ENCODE measurements around the gene D2HGDH.
"Not testable (repeated sequence)": the region's sequence is repeated elsewhere in the genome, so short reads cannot be mapped to it uniquely, and the experiment has no call there.

D2HGDH gene

GRCh38 chr2:241808051-241808720 is 73.8 kb downstream of the D2HGDH start:
- no peak for DNase-seq (ENCODE audit: low read depth)

DNA sequence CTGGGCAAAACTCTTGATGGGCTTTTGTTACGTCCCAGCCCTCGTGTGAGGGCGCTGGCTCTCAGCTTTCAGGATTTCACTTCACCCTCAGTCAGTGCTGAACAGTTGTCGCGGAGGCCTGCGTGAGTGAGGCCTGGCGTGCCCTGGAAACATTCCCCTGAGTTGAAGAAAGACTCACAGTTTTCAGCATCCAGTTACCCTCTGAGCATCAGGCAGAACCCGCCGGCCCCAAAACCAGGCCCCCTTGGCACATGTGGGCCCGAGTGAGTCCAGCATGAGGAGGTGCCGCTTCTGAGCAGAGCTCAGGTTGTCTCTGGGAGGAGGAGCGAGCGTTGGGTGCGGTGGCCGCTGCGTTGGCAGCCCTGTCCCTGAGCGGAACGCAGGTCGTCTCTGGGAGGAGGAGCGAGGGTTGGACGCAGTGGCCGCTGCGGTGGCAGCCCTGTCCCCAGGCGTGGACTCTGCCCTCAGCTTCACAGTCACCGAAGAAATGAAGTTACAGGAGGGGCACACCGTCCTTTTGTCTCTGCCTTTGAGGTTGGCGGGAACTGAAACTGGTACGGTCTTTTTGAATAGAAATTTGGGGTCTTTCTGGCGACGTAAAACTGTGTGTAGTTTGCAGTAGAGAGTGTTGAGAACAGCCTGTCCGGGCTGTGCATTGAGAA is 74.4 kb downstream of the D2HGDH start, which contains the start of gene NEU4:
Gene NEU4 (plus strand): TSS at position 473 of the 662 bp plus-strand sequence. CDS start 5,292 bp downstream, outside the sequence.
- no peak for DNase-seq (ENCODE audit: low read depth)

DNA sequence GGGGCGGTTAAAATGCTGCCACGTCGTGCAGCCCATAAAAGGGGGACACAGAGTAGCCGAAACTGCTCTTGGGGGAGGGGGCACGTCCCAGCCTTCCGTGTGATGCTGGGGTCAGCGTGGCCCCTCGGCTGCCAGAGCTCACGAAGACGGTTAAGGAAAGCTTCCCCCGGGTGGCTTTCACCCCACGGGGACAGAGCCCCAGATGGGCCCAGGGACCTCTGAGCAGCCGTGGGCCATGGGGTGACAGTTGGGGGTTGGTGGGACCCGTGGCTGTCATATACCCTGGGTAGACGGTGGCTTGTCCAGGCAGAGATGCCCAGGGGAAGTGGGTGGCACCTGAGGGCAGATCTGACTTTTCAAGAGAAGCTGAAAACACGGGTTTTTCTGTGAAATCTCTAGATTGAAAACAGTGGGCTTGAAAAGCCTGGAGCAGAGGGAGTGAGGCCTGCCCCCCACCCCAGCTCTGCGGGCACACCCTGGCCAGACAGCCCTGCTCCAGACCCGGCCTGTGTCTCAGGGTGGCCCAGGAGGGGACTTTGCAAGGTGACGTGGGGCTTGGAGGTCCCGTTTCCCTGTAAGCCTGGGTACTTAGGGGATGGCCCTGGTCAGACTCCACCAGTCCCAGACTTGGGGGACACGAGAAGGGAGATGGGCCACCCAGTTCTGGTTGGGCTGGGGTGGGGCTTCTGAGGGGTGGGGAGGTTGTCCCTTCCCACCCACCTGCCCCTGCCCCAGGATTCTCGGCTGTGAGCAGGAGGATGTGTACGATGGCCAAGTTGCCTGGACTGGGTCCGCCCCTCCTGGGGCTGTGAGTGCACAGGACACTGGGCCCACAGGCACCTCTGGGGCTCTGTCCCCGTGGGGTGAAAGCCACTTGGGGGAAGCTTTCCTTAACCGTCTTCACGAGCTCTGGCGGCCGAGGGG is 75.2 kb downstream of the D2HGDH start:
- no peak for DNase-seq (ENCODE audit: low read depth)

DNA sequence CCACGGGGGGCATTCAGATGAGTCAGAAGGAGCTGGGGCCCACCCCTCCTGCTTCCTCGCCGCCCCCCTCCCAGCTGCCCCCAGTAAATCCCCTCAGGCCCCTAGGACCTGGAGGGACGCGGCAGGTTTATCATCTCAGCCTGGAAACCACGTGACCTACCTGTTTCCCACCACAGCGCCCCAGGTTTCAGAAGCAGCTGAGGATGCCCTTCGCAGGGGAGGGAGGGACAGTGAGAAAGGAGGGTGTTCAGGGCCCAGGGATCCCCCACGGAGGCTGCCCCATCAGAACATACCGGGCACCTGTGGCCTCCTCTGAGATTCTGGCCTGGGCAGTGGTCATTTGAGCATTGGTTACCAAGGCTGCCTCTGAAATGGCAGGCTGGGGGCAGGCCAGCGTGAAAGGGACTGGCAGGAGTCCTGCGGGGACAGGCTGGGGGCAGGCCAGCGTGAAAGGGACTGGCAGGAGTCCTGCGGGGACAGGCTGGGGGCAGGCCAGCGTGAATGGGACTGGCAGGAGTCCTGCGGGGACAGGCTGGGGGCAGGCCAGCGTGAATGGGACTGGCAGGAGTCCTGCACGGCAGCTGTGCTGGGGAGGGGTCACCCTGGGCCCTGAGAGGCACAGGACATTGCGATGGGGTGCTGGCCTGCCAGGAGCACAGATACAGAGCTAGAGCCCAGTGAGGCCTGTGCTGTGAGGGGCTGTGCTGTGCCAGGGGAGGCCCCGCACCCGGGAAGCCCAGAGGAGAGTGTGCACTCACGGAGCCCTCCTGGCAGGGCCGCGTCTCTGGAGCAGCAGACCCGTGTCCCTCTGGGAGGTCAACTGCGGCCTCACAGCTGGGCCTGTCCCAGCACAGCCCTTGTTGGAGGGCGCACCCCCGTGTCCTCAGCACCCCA is 76.1 kb downstream of the D2HGDH start:
- no peak for DNase-seq (ENCODE audit: low read depth)

GRCh38 chr2:241811201-241811951 is 76.9 kb downstream of the D2HGDH start:
- no peak for DNase-seq (ENCODE audit: low read depth)

DNA sequence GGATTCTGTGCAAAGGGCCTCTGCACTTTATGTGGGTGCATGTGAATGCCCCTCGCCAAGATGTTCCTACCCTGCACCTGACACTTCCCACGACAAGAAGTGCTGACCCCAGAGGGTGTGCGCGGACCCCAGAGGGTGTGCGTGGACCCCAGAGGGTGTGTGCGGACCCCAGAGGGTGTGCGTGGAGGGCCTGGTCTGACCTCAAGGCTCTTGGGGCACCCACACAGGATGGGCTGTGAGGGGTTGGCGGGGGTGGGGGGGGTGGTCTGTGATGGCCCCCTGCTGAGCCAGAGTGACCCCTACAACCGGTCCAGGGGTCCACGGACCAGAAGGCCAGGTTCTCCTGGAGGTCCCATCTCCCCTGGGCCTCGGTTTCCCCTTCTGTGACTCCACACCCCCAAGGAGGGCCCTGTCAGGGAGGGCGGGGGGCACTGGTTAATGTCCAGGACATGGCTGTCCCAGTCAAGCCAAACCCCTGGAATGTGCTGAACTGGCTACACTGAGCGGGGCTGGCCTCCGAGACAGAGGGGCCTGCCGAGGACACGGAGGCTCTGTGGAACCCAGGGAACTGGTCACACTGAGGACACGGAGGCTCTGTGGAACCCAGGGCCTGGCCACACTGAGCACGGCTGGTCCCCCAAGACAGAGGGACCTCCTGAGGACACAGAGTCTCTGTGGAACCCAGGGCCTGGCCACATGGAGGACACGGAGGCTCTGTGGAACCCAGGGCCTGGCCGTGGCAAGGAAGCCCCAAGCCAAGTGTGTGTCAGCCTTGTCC is 77.7 kb downstream of the D2HGDH start:
- DNase-seq (ENCODE audit: low read depth): no peak

GRCh38 chr2:241812730-241813643 is 78.6 kb downstream of the D2HGDH start:
- DNase-seq (ENCODE audit: low read depth): no peak

DNA sequence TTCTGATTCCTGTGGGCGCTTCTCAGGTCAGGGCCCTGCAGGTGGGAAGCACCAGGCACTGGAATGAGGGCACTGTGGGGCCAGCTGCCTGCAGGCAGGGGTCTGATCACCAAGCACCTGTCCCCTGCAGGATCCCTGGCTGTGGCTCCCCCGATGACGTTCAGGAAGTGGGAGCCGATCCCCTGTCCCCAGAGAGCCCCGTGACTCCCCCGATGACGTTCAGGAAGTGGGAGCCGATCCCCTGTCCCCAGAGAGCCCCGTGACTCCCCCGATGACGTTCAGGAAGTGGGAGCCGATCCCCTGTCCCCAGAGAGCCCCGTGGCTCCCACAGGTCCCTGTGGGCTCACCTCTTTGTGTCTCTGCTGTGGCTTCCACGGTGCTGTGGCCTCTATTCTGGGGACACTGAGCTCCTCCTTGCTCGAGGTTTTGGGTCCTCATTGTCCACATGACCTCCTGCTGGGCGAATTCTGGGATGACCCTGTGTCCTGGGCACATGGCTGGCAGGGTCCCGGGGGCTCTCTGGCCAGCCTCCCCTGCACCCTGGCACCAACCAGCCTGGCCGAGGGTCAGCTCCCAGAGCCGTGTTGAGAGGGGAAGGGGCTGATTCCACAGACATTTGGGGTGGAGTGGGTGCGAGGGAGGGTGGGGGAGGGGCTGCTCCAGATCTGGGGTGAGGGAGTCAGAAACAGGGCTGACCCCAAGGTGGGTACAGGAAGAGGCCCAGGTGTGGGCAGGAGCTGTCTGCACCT is 79.4 kb downstream of the D2HGDH start:
- no peak for DNase-seq (ENCODE audit: low read depth)

- DNase-seq (ENCODE audit: low read depth): no peak
These were observed 79.9 kb downstream of the D2HGDH start for GRCh38 chr2:241814393-241814642.

DNA sequence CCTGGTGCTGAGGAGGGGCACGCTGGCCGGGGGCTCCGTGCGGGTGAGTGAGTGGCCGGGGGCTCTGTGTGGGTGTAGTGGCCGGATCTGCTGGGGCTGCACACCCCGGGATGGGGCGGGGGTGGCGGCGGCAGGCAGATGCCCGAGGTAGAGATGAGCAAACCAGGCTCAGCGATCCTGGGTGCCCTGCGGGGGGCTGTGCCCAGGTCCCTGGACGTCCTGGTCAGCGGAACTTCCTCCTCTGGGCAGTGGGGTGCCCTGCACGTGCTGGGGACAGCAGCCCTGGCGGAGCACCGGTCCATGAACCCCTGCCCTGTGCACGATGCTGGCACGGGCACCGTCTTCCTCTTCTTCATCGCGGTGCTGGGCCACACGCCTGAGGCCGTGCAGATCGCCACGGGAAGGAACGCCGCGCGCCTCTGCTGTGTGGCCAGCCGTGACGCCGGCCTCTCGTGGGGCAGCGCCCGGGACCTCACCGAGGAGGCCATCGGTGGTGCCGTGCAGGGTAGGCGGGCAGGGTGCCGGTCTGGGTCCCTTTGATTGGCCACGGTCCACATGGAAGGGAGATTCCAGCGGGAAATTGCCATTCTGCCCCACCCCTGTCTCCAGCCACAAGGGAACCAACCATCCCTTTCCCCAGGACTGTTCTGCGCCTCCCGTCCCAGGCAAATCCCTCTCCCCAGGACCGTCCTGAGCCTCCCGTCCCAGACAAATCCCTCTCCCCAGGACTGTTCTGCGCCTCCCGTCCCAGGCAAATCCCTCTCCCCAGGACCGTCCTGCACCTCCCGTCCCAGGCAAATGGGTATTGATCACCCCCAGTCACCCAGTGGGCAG is 80.4 kb downstream of the D2HGDH start:
- no peak for DNase-seq (ENCODE audit: low read depth)

- no peak for DNase-seq (ENCODE audit: low read depth)
These were observed 81.3 kb downstream of the D2HGDH start for GRCh38 chr2:241815477-241816430.

DNA sequence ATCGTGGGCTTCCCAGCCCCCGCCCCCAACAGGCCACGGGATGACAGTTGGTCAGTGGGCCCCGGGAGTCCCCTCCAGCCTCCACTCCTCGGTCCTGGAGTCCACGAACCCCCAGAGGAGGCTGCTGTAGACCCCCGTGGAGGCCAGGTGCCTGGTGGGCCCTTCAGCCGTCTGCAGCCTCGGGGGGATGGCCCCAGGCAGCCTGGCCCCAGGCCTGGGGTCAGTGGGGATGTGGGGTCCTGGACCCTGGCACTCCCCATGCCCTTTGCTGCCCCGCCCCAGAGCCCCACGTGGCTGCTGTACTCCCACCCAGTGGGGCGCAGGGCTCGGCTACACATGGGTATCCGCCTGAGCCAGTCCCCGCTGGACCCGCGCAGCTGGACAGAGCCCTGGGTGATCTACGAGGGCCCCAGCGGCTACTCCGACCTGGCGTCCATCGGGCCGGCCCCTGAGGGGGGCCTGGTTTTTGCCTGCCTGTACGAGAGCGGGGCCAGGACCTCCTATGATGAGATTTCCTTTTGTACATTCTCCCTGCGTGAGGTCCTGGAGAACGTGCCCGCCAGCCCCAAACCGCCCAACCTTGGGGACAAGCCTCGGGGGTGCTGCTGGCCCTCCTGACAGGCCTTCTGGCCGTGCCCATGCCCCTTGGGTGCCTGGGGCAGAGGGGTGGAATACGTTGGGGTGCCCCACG is 82.1 kb downstream of the D2HGDH start:
- no peak for DNase-seq (ENCODE audit: low read depth)

DNA sequence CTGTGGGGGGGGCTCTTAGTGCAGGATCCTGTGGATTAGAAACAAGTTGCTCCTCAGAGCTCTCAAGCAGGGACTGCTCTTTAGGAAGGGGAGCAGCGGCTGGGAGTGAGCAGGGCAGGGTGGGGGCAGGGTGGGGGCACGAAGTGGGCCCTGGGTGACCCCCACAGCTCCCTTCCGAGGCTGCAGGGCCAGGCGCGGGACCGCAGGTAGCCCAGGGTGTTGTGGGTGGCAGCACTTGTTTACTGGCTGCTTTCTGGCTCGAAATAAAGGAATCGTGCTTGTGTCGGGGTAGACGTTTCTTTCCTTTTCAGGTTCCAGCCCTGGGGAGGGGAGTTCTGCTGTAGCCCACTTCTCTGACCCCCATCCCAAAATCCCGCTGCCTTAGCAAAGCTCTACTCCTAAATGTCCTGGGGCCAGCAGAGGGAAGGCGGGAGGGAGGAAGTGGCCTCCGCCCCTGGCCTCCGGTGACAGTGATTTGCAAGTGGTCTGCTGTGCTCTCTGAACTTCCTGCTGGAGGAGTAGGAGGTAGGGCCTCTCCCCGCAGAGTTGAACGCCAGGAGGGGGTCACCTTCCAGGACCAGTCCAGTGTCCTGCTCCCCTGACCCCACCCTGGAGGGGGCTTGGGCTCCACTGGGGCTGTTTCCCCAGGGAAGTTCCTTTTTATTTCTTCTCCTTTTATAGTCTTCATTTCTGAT is 82.8 kb downstream of the D2HGDH start:
- DNase-seq (ENCODE audit: low read depth): no peak

DNA sequence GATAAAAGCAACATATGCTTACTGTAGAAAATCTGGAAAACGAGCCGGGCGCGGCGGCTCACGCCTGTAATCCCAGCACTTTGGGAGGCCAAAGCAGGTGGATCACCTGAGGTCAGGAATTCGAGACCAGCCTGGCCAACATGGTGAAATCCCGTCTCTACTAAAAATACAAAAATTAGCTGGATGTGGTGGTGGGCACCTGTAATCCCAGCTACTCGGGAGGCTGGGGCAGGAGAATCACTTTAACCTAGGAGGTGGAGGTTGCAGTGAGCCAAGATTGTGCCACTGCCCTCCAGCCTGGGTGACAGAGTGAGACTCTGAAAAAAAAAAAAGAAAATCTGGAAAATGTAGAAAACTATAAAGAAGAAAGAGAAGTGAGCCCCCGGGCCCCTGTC is 83.4 kb downstream of the D2HGDH start:
- DNase-seq (ENCODE audit: low read depth): not testable (repeated sequence)
